H1 (cell line): ENCODE measurements around the gene RNPEPL1. TPM values are rescaled to one million over a fixed set of nuclear protein-coding genes. Genes with fewer than 3 reads are reported as not detected.

ENCODE experiments used
- CTCF ChIA-PET: fragments of 300-600 bp; sonication (Branson Sonifier 250); formaldehyde crosslinking; loops from one replicate; lab custom pipeline; 2021; ENCODE audit not compliant: partially characterized antibody; lab: Charles Lee
- POLR2A ChIA-PET: fragments of 300-600 bp; sonication (Branson Sonifier 250); formaldehyde crosslinking; loops from one replicate; lab custom pipeline; 2021; ENCODE audit warnings: inconsistent platforms; ENCODE audit not compliant: partially characterized antibody; lab: Charles Lee
- DNase-seq, 2 experiments: peaks; one replicate each; pipeline versions ENCODE4 v3.0.0 to v3.0.0-alpha.2; 2010 to 2022; ENCODE audit warnings: low spot score in 2 of 2, low read depth in 1 of 2, mixed read lengths in 1 of 2
- FAIRE-seq: peaks from 2 replicates; lab custom pipeline; 2011; peaks lifted over from hg19 to GRCh38; lab: Jason Lieb, UNC
- H2AFZ ChIP-seq: 2 replicates; pipeline ENCODE4 v1.8.1; 2012; ENCODE audit warnings: low read length, inconsistent platforms
- H2AK5ac ChIP-seq: 2 replicates; pipeline ENCODE4 v1.6.1; 2013; ENCODE audit warnings: low read depth, low read length
- H2BK120ac ChIP-seq: replicated peaks from 2 replicates; pipeline ENCODE3; 2013; ENCODE audit warnings: low read depth, low read length, inconsistent platforms
- H2BK12ac ChIP-seq: 2 replicates; pipeline ENCODE4 v1.6.1; 2013; ENCODE audit warnings: low read depth, low read length
- H2BK15ac ChIP-seq: 2 replicates; pipeline ENCODE4 v1.6.1; 2013; ENCODE audit warnings: low read length
- H2BK20ac ChIP-seq: 2 replicates; pipeline ENCODE4 v1.6.1; 2013; ENCODE audit warnings: low read length
- H2BK5ac ChIP-seq: 2 replicates; pipeline ENCODE4 v1.6.1; 2013; ENCODE audit warnings: low read depth, low read length
- H3K14ac ChIP-seq: 2 replicates; pipeline ENCODE4 v1.6.1; 2013; ENCODE audit warnings: inconsistent platforms; ENCODE audit not compliant: insufficient read length
- H3K18ac ChIP-seq: 2 replicates; pipeline ENCODE4 v1.6.1; 2013; ENCODE audit warnings: low read length; ENCODE audit errors: extremely low read depth
- H3K23ac ChIP-seq: 2 replicates; pipeline ENCODE4 v1.6.1; 2013; ENCODE audit warnings: inconsistent platforms; ENCODE audit not compliant: insufficient read length
- H3K23me2 ChIP-seq: 2 replicates; pipeline ENCODE4 v1.6.1; 2013; ENCODE audit warnings: low read depth, low read length
- H3K27ac ChIP-seq: 2 replicates; pipeline ENCODE4 v1.6.1; 2011; ENCODE audit warnings: low read depth, low read length, inconsistent platforms
- H3K27me3 ChIP-seq, 4 experiments: replicated peaks in 1 of 4; 1 replicate in 1 of 4; 2 replicates in 3 of 4; pipeline versions ENCODE4 v1.6.1 to v1.8.1; 2011 to 2013; ENCODE audit warnings: low read length in 3 of 4, mild to moderate bottlenecking in 3 of 4, inconsistent platforms in 2 of 4, mixed read lengths in 2 of 4, moderate library complexity in 1 of 4; ENCODE audit not compliant: control insufficient read depth in 3 of 4, insufficient read depth in 3 of 4; ENCODE audit errors: extremely low read depth in 1 of 4
- H3K36me3 ChIP-seq, 4 experiments: 2 replicates each; pipeline versions ENCODE4 v1.6.1 to v1.8.1; 2011 to 2013; ENCODE audit warnings: mild to moderate bottlenecking in 4 of 4, low read length in 3 of 4, moderate library complexity in 2 of 4, control low read depth in 1 of 4, inconsistent platforms in 1 of 4; ENCODE audit not compliant: insufficient read depth in 4 of 4, control insufficient read depth in 2 of 4
- H3K4ac ChIP-seq: replicated peaks from 2 replicates; pipeline ENCODE3; 2013; ENCODE audit warnings: low read length, low read depth, mixed read lengths, inconsistent platforms; ENCODE audit not compliant: insufficient read length
- H3K4me1 ChIP-seq, 4 experiments: replicated peaks in 1 of 4; 1 replicate in 1 of 4; 2 replicates in 3 of 4; pipeline versions ENCODE4 v1.6.1 to v1.8.1; 2011 to 2013; ENCODE audit warnings: low read length in 3 of 4, inconsistent platforms in 2 of 4, mixed read lengths in 1 of 4; ENCODE audit not compliant: insufficient read depth in 4 of 4, control insufficient read depth in 3 of 4
- H3K4me2 ChIP-seq, 2 experiments: 2 replicates each; pipeline versions ENCODE4 v1.6.1 to v1.8.1; 2011 to 2013; ENCODE audit warnings: low read depth in 2 of 2, low read length in 2 of 2, control low read depth in 1 of 2, inconsistent platforms in 1 of 2, mild to moderate bottlenecking in 1 of 2; ENCODE audit not compliant: insufficient read depth in 1 of 2
- H3K4me3 ChIP-seq, 4 experiments: fragments of 200-600, 300-600 bp in 1 of 4; sonication (generic), shearing (Covaris generic), sonication (Bioruptor Twin) in 1 of 4; 2 replicates each; pipeline versions ENCODE4 v1.5.1 to v1.8.1; 2011 to 2016; ENCODE audit warnings: low read length in 4 of 4, low read depth in 3 of 4, control low read depth in 2 of 4, inconsistent platforms in 2 of 4, mild to moderate bottlenecking in 2 of 4, mixed read lengths in 1 of 4, moderate library complexity in 1 of 4; ENCODE audit not compliant: insufficient read depth in 2 of 4; ENCODE audit errors: extremely low read depth in 1 of 4
- H3K56ac ChIP-seq: replicated peaks from 2 replicates; pipeline ENCODE3; 2013; ENCODE audit warnings: low read depth, mild to moderate bottlenecking, mixed read lengths, low read length, inconsistent platforms; ENCODE audit not compliant: insufficient read length
- H3K79me1 ChIP-seq: 2 replicates; pipeline ENCODE4 v1.6.1; 2013; ENCODE audit warnings: low read depth, low read length, control low read depth
- H3K79me2 ChIP-seq, 2 experiments: 2 replicates each; pipeline versions ENCODE4 v1.6.1 to v1.8.1; 2012 to 2013; ENCODE audit warnings: low read length in 2 of 2, mild to moderate bottlenecking in 2 of 2, inconsistent platforms in 1 of 2; ENCODE audit not compliant: insufficient read depth in 2 of 2, control insufficient read depth in 1 of 2
- H3K9ac ChIP-seq, 4 experiments: replicated peaks in 1 of 4; 1 replicate in 1 of 4; 2 replicates in 3 of 4; pipeline versions ENCODE4 v1.6.1 to v1.8.1; 2011 to 2013; ENCODE audit warnings: low read depth in 3 of 4, low read length in 3 of 4, control low read depth in 2 of 4, mild to moderate bottlenecking in 2 of 4, moderate library complexity in 2 of 4, inconsistent platforms in 1 of 4; ENCODE audit errors: extremely low read depth in 1 of 4
- H3K9me3 ChIP-seq, 2 experiments: 2 replicates each; pipeline versions ENCODE4 v1.6.1 to v1.8.1; 2012 to 2013; ENCODE audit warnings: mild to moderate bottlenecking in 2 of 2, moderate library complexity in 2 of 2, control low read depth in 1 of 2, inconsistent platforms in 1 of 2, low read depth in 1 of 2, low read length in 1 of 2, mixed read lengths in 1 of 2; ENCODE audit not compliant: insufficient read depth in 2 of 2
- H4K20me1 ChIP-seq, 2 experiments: replicated peaks in 1 of 2; 2 replicates each; pipeline versions ENCODE3 to v1.8.1; 2011 to 2013; ENCODE audit warnings: inconsistent platforms in 2 of 2, low read length in 2 of 2, mild to moderate bottlenecking in 1 of 2; ENCODE audit not compliant: insufficient read depth in 2 of 2, control insufficient read depth in 1 of 2
- H4K5ac ChIP-seq: 2 replicates; pipeline ENCODE4 v1.6.1; 2013; ENCODE audit warnings: low read length, low read depth, mixed read lengths, inconsistent platforms; ENCODE audit not compliant: insufficient read length
- H4K8ac ChIP-seq: 2 replicates; pipeline ENCODE4 v1.8.0; 2013; ENCODE audit warnings: mild to moderate bottlenecking, moderate library complexity, low read length, inconsistent platforms; ENCODE audit not compliant: insufficient read depth; ENCODE audit errors: extremely low read depth
- H4K91ac ChIP-seq: replicated peaks from 2 replicates; pipeline ENCODE3; 2013; ENCODE audit warnings: low read length, mixed read lengths, inconsistent platforms; ENCODE audit not compliant: insufficient read length
- BCL11A ChIP-seq, 2 experiments: IDR thresholded peaks; one replicate each; pipeline ENCODE4 v1.6.1; 2011; ENCODE audit warnings: low read depth in 2 of 2, low read length in 2 of 2, mild to moderate bottlenecking in 2 of 2
- CEBPB ChIP-seq: IDR thresholded peaks from 2 replicates; pipeline ENCODE4 v1.6.1; 2012; ENCODE audit warnings: low read depth, low read length
- CREB1 ChIP-seq: IDR thresholded peaks from 2 replicates; pipeline ENCODE4 v1.6.1; 2012; ENCODE audit warnings: inconsistent platforms
- EP300 ChIP-seq, 2 experiments: IDR thresholded peaks; 1 replicate in 1 of 2; 2 replicates in 1 of 2; pipeline ENCODE4 v1.6.1; 2011 to 2012; ENCODE audit warnings: low read depth in 2 of 2, low read length in 2 of 2, mild to moderate bottlenecking in 2 of 2, borderline replicate concordance in 1 of 2, inconsistent platforms in 1 of 2, moderate library complexity in 1 of 2
- FOSL1 ChIP-seq: IDR thresholded peaks from 2 replicates; pipeline ENCODE4 v1.6.1; 2011; ENCODE audit warnings: mild to moderate bottlenecking, low read depth, low read length, moderate library complexity; ENCODE audit not compliant: insufficient read depth
- JUND ChIP-seq: IDR thresholded peaks from 2 replicates; pipeline ENCODE4 v1.6.1; 2011; ENCODE audit warnings: mild to moderate bottlenecking, improper control_type of control experiment, low read length
- NRF1 ChIP-seq: IDR thresholded peaks from 2 replicates; pipeline ENCODE4 v1.6.1; 2011; ENCODE audit warnings: mild to moderate bottlenecking, low read depth, low read length, improper control_type of control experiment
- PHF8 ChIP-seq: fragments of 200-600 bp; sonication (generic); conservative IDR thresholded peaks from 2 replicates; pipeline ENCODE4 v1.7.1; 2012; ENCODE audit warnings: low read depth, mild to moderate bottlenecking, inconsistent platforms, low read length, moderate library complexity
- RNF2 ChIP-seq: fragments of 200-900, 300-1000 bp; sonication (generic); IDR thresholded peaks from 2 replicates; pipeline ENCODE4 v1.7.1; 2016; ENCODE audit warnings: borderline replicate concordance, low read depth, mild to moderate bottlenecking, antibody characterized with exemption, low read length; ENCODE audit not compliant: poor library complexity, severe bottlenecking; ENCODE audit errors: missing control alignments
- SIRT6 ChIP-seq: IDR thresholded peaks from one replicate; pipeline ENCODE4 v1.7.1; 2012; ENCODE audit warnings: low read length, inconsistent platforms
- SP1 ChIP-seq: IDR thresholded peaks from 2 replicates; pipeline ENCODE4 v1.6.1; 2011; ENCODE audit warnings: low read depth, low read length
- WGBS, 2 experiments: shearing (Covaris generic) in 1 of 2; methylation state at CpG; one replicate each; pipeline versions ENCODE4 v1.1.6 to v1.1.7; 2013 to 2015; ENCODE audit warnings: low lambda C conversion rate in 2 of 2, mixed read lengths in 2 of 2, inconsistent platforms in 1 of 2, low coverage in 1 of 2, missing lambda C conversion rate in 1 of 2; ENCODE audit not compliant: insufficient replicate concordance in 2 of 2, insufficient coverage in 1 of 2, insufficient read length in 1 of 2; ENCODE audit errors: extremely low coverage in 1 of 2, missing lambda C conversion rate in 1 of 2; 5-methylcytosine and 5-hydroxymethylcytosine counted together
- polyA plus RNA-seq, 7 experiments: library from polyadenylated mRNA; depleted of rRNA in 3 of 7; stranded (reverse) in 5 of 7; unstranded in 2 of 7; fragments of >200 nt in 5 of 7; fragments of 200-250 nt in 2 of 7; gene quantifications; 1 replicate in 5 of 7; 2 replicates in 1 of 7; 4 replicates in 1 of 7; pipeline versions ENCODE4 v1.2.1 to v1.2.3, GENCODE V29; 2011 to 2013; ENCODE audit warnings: missing spikeins in 2 of 7, mixed read lengths in 2 of 7
- total RNA-seq: library from RNA; stranded (reverse); fragmentation: NEBNext Ultra II Directional; extraction: Animal tissue kit (Norgen Biotek cat#: 25700); gene quantifications from 2 replicates; pipeline ENCODE4 v1.2.1, GENCODE V29; 2021
- TF ChIP-seq, protein P1 (sequence below): IDR thresholded peaks from 2 replicates; pipeline ENCODE4 v1.6.1; 2012; ENCODE audit warnings: inconsistent platforms

RNPEPL1 gene
- total and polyA plus RNA-seq, 2 of the 8 experiments (the other 6 are each of a cell fraction or from before 2014, with no cell fraction given) = 9.0 to 11.3 TPM

DNA sequence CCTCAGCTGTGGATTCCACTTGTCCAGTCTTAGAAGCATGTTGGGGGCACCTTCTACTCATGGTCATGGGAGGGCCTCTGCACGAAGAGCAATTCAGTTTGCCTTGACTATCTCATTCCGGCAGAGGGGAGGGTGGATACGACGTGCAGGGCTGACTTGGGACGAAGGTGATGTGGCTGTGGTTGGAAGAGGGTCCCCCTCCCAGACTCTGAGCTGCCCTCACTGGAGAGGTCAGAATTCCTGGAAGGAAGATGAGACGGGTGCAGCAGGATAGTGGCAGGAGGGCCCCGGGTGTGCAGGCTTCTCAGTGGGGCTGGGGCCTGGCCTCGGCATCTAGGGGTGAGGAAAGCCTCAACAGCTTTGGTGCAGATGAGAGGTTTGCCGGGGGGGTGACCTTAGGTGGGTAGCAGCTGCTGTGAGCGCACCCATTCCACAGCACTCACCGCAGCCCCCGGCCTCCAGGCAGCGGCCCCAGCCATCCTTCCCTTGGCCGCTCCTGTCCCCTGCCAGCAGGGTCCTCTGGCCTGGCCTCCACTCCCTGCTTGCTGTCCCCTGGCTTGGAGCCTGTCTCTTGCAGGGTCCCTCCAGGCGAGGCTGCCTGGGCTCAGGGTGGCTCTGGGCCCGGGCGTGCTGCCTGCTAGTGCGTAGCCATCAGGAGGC, 3.2 kb downstream of the RNPEPL1 start:
- Histone ChIP-seq H4K5ac (no peak overlapping the region), H2AFZ (no peak overlapping the region), H2BK20ac (no peak overlapping the region), H3K4ac (no peak overlapping the region), H3K18ac (no peak overlapping the region), H2AK5ac (0 out of 2 replicates have a peak overlapping the region, but pooled peaks have one; percentile 15), H3K79me1 (no peaks in the 10 kb centered on the region), H2BK120ac (no peak overlapping the region), H2BK12ac (no peak overlapping the region), H3K23ac (no peak overlapping the region), H4K91ac (no peak overlapping the region), H3K9ac (no peak overlapping the region), H3K4me2 (no peak overlapping the region), H3K79me2 (no peaks in the 10 kb centered on the region), H3K9me3 (no peaks in the 10 kb centered on the region), H3K4me1 (peaks cover 0 to 20% (median 12%) of the 10 kb centered on the region in 4 experiments; a peak in 6 of 7 replicates), H4K20me1 (peaks cover 3 to 20% of the 10 kb centered on the region in 2 experiments), H3K23me2 (peaks cover 9% of the 10 kb centered on the region; the same call in 1 of the 2 replicates), H3K14ac (no peak overlapping the region), H3K27me3 (peaks cover 18 to 34% (median 30%) of the 10 kb centered on the region in 4 experiments), H4K8ac (no peak overlapping the region), H3K36me3 (no peaks in the 10 kb centered on the region), H2BK5ac (no peak overlapping the region), H3K56ac (no peak overlapping the region), H2BK15ac (no peak overlapping the region), H3K27ac (no peak overlapping the region), H3K4me3 (no peak overlapping the region)
- FAIRE-seq = no peak
- CTCF ChIA-PET = interaction anchor here (1.4 to 1.9 kb wide), 3 partner anchors 8 to 77 kb away, joined by 4 to 8 read pairs (median 5); partner anchors contain the start of gene CAPN10
- DNase-seq = no peak
- POLR2A ChIA-PET = interaction anchor here (2.5 kb wide), 1 partner anchor 15 kb away, joined by 6 read pairs; the partner anchor contains the start of gene CAPN10
- 91% methylated on average over 13 of the region's 18 CpGs; no CpG with 5 or more reads in 1 of the 2 experiments for WGBS, 2 experiments
- no peak for TF ChIP-seq NRF1
- no peak for TF ChIP-seq CEBPB
- TF ChIP-seq FOSL1 = no peak
- no peak for TF ChIP-seq EP300 (IDR thresholded peaks at IDR 0.05; ENCODE audit: borderline replicate concordance in 1 of 2, low read depth in 2 of 2, low read length in 2 of 2)
- TF ChIP-seq, protein P1, sequence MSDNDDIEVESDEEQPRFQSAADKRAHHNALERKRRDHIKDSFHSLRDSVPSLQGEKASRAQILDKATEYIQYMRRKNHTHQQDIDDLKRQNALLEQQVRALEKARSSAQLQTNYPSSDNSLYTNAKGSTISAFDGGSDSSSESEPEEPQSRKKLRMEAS = no peak
- no peak for TF ChIP-seq PHF8
- no peak for TF ChIP-seq SIRT6
- TF ChIP-seq JUND = no peak
- TF ChIP-seq BCL11A (IDR thresholded peaks at IDR 0.05; ENCODE audit: low read depth in 2 of 2, low read length in 2 of 2) = no peak
- no peak for TF ChIP-seq CREB1
- no peak for TF ChIP-seq SP1
- TF ChIP-seq RNF2 = no peak
